OCI-LY1 (cell line): ENCODE data around the gene DRC3.

ENCODE experiments used
- H2AFZ ChIP-seq: fragments of 200-600 bp; sonication (generic), shearing (Covaris generic); 2 replicates; pipeline ENCODE4 v1.6.0; 2014; ENCODE audit warnings: antibody characterized with exemption, mild to moderate bottlenecking, low read length
- H3F3A ChIP-seq: fragments of 200-600 bp; sonication (generic), shearing (Covaris generic); 2 replicates; pipeline ENCODE4 v1.6.0; 2014; ENCODE audit warnings: mild to moderate bottlenecking, antibody characterized with exemption, low read length, moderate library complexity; ENCODE audit not compliant: insufficient read depth
- H3K27ac ChIP-seq: fragments of 200-600 bp; sonication (generic); 2 replicates; pipeline ENCODE4 v1.5.1; 2014; ENCODE audit warnings: low read length, mixed run types, mild to moderate bottlenecking, low read depth; ENCODE audit not compliant: poor library complexity, severe bottlenecking
- H3K27me3 ChIP-seq: fragments of 200-600 bp; sonication (generic); 2 replicates; pipeline ENCODE4 v1.6.0; 2014; ENCODE audit warnings: antibody characterized with exemption, mild to moderate bottlenecking, low read length, moderate library complexity; ENCODE audit not compliant: insufficient read depth
- H3K36me3 ChIP-seq: fragments of 200-600 bp; sonication (generic); 2 replicates; pipeline ENCODE4 v1.6.1; 2014; ENCODE audit warnings: mild to moderate bottlenecking, antibody characterized with exemption, low read length, moderate library complexity, mixed read lengths; ENCODE audit not compliant: insufficient read depth
- H3K4me1 ChIP-seq: fragments of 200-600 bp; sonication (generic); 2 replicates; pipeline ENCODE4 v1.5.1; 2014; ENCODE audit warnings: mild to moderate bottlenecking, low read length, moderate library complexity; ENCODE audit not compliant: insufficient read depth, severe bottlenecking
- H3K4me2 ChIP-seq: fragments of 200-600 bp; sonication (generic), shearing (Covaris generic); 2 replicates; pipeline ENCODE4 v1.6.1; 2014; ENCODE audit warnings: low read length
- H3K4me3 ChIP-seq: fragments of 200-600 bp; sonication (generic); 2 replicates; pipeline ENCODE4 v1.5.1; 2014; ENCODE audit warnings: low read length, low read depth, mild to moderate bottlenecking, mixed read lengths; ENCODE audit not compliant: poor library complexity, severe bottlenecking
- H3K79me2 ChIP-seq: fragments of 200-600 bp; shearing (Covaris generic); 2 replicates; pipeline ENCODE4 v1.6.1; 2016; ENCODE audit warnings: mixed run types, low read length, mixed read lengths; ENCODE audit not compliant: insufficient read depth
- H3K9ac ChIP-seq: fragments of 200-600 bp; sonication (generic), shearing (Covaris generic); 2 replicates; pipeline ENCODE4 v1.6.1; 2014; ENCODE audit warnings: mild to moderate bottlenecking, low read length, mixed read lengths
- H3K9me2 ChIP-seq: fragments of 200-600 bp; sonication (generic), shearing (Covaris generic); 2 replicates; pipeline ENCODE4 v1.6.1; 2014; ENCODE audit warnings: low read depth, mild to moderate bottlenecking, low read length, mixed read lengths
- H3K9me3 ChIP-seq: fragments of 200-600 bp; shearing (Covaris generic); 2 replicates; pipeline ENCODE4 v1.6.1; 2014; ENCODE audit warnings: low read length, mixed read lengths
- H4K20me1 ChIP-seq: fragments of 200-600 bp; sonication (generic), shearing (Covaris generic); 2 replicates; pipeline ENCODE4 v1.6.0; 2016; ENCODE audit warnings: mild to moderate bottlenecking, low read length; ENCODE audit not compliant: insufficient read depth
- EZH2 ChIP-seq: fragments of 200-600 bp; sonication (generic), shearing (Covaris generic); IDR thresholded peaks from 2 replicates; pipeline ENCODE4 v1.8.0; 2017; ENCODE audit warnings: borderline replicate concordance, mixed run types, mild to moderate bottlenecking, antibody characterized with exemption, low read length, moderate library complexity, mixed read lengths
- TF ChIP-seq, protein P1 (sequence below): fragments of 200-600 bp; sonication (generic), shearing (Covaris generic); IDR thresholded peaks from 2 replicates; pipeline ENCODE4 v1.5.1; 2017; ENCODE audit warnings: mild to moderate bottlenecking, antibody characterized with exemption, low read length, moderate library complexity, mixed read lengths

DRC3 gene

GRCh38 chr17:18028114-18028951, 55.7 kb downstream of the DRC3 start:
- Histone ChIP-seq H4K20me1 (no peaks in the 10 kb centered on the region), H3F3A (no peaks in the 10 kb centered on the region), H3K27me3 (no peaks in the 10 kb centered on the region), H3K4me2 (no peak overlapping the region), H3K4me3 (no peak overlapping the region), H3K36me3 (peaks cover 45% of the 10 kb centered on the region), H3K27ac (no peak overlapping the region), H3K9ac (no peak overlapping the region), H3K4me1 (peaks cover 3% of the 10 kb centered on the region), H3K9me2 (no peaks in the 10 kb centered on the region), H2AFZ (no peak overlapping the region), H3K9me3 (no peaks in the 10 kb centered on the region), H3K79me2 (peaks cover 22% of the 10 kb centered on the region)
- TF ChIP-seq, protein P1, sequence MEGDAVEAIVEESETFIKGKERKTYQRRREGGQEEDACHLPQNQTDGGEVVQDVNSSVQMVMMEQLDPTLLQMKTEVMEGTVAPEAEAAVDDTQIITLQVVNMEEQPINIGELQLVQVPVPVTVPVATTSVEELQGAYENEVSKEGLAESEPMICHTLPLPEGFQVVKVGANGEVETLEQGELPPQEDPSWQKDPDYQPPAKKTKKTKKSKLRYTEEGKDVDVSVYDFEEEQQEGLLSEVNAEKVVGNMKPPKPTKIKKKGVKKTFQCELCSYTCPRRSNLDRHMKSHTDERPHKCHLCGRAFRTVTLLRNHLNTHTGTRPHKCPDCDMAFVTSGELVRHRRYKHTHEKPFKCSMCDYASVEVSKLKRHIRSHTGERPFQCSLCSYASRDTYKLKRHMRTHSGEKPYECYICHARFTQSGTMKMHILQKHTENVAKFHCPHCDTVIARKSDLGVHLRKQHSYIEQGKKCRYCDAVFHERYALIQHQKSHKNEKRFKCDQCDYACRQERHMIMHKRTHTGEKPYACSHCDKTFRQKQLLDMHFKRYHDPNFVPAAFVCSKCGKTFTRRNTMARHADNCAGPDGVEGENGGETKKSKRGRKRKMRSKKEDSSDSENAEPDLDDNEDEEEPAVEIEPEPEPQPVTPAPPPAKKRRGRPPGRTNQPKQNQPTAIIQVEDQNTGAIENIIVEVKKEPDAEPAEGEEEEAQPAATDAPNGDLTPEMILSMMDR = no peak
- TF ChIP-seq EZH2 = no peak

DNA sequence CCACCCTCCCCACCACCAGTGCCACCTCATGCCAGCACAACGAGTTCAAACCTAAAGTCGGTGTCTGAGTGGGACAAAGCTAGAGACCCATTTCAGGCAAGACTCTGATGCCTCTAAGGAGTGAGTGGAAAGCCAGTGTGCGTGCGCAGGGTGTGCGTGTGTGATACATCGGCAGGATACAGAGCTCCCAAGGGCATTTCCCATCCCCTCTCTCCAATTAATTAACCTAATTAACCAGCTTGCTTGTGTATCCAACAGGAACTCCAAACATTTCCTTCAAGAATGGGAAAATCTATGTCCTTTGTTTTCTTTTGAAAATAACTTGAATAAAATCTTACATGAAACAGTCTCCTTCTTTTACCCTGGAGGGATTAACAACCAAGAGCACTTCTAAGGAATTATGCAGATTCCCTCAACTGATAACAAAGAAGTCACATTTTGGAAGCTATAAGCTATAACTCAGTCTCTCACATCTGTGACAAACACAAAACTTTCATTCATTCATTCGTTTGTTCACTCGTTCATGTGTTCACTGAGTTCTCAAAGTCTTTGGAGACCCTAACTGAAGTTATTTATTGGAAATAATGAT, 56.4 kb downstream of the DRC3 start:
- Histone ChIP-seq H3K9me2 (no peaks in the 10 kb centered on the region), H3K4me3 (no peak overlapping the region), H3F3A (no peaks in the 10 kb centered on the region), H3K4me1 (peaks cover 4% of the 10 kb centered on the region), H3K79me2 (peaks cover 23% of the 10 kb centered on the region), H3K27ac (no peak overlapping the region), H3K9me3 (no peaks in the 10 kb centered on the region), H4K20me1 (no peaks in the 10 kb centered on the region), H3K36me3 (peaks cover 39% of the 10 kb centered on the region), H2AFZ (no peak overlapping the region), H3K9ac (no peak overlapping the region), H3K27me3 (no peaks in the 10 kb centered on the region), H3K4me2 (no peak overlapping the region)
- TF ChIP-seq, protein P1 = no peak
- no peak for TF ChIP-seq EZH2

DNA sequence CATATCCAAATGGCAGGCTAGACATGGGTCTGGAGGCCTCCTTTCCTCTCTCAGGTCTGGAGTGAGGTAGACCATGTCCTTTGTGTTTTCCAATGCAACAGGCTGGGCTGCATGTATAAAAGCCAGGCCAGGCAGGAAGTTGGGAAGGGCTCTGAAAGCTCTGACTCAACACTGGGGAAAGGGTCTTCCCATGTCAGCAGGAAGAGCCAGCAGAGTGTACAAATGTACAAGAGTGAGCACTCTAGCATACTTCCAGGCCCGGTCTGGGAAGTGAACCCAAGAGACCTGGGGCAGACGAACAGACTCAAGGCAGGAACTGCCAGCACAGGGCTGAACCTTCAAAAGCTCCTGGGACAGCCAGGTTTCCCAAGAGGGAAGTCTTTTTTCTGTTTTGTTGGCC, 59.3 kb downstream of the DRC3 start:
- Histone ChIP-seq H2AFZ (no peak overlapping the region), H4K20me1 (no peaks in the 10 kb centered on the region), H3K36me3 (peaks cover 13% of the 10 kb centered on the region), H3K9me2 (no peaks in the 10 kb centered on the region), H3K27me3 (no peaks in the 10 kb centered on the region), H3K9me3 (no peaks in the 10 kb centered on the region), H3K4me3 (no peak overlapping the region), H3K4me2 (no peak overlapping the region), H3K9ac (no peak overlapping the region), H3F3A (no peaks in the 10 kb centered on the region), H3K79me2 (peaks cover 37% of the 10 kb centered on the region), H3K27ac (no peak overlapping the region), H3K4me1 (peaks cover 18% of the 10 kb centered on the region)
- TF ChIP-seq, protein P1 = no peak
- no peak for TF ChIP-seq EZH2
